Tibial artery (tissue), 4 donors: ENCODE measurements around the gene PCBP1.
"Not testable (repeated sequence)": the region's sequence is repeated elsewhere in the genome, so short reads cannot be mapped to it uniquely, and the experiment has no call there.

Source experiments
- DNase-seq, 2 donors: peaks; one replicate each; pipeline ENCODE4 v3.0.0-alpha.2; 2019
- H3K27ac ChIP-seq, 2 donors: fragments of 200-600 bp; sonication (generic) in 1 of 2; 1 replicate in 1 of 2; 2 replicates in 1 of 2; pipeline ENCODE4 v1.5.1; 2018 to 2019; ENCODE audit warnings: mild to moderate bottlenecking in 1 of 2
- H3K27me3 ChIP-seq, 2 donors: fragments of 200-600 bp; sonication (generic) in 1 of 2; one replicate each; pipeline versions ENCODE4 v1.5.1 to v1.6.0; 2016 to 2019
- H3K36me3 ChIP-seq, 3 donors: fragments of 200-600 bp; sonication (generic) in 2 of 3; one replicate each; pipeline ENCODE4 v1.5.1; 2016 to 2019; ENCODE audit warnings: mild to moderate bottlenecking in 2 of 3
- H3K4me1 ChIP-seq, 4 donors: fragments of 200-600 bp; sonication (generic) in 2 of 4; 1 replicate in 3 of 4; 2 replicates in 1 of 4; pipeline ENCODE4 v1.5.1; 2016 to 2019
- H3K4me3 ChIP-seq, 2 donors: fragments of 200-600 bp; sonication (generic) in 1 of 2; 1 replicate in 1 of 2; 2 replicates in 1 of 2; pipeline ENCODE4 v1.5.1; 2018 to 2019; ENCODE audit warnings: mild to moderate bottlenecking in 2 of 2
- H3K9me3 ChIP-seq, 3 donors: fragments of 200-600 bp; sonication (generic) in 1 of 3; one replicate each; pipeline ENCODE4 v1.5.1; 2016 to 2019
- CTCF ChIP-seq, 2 experiments: fragments of 200-600 bp in 1 of 2; fragments of 450-650 bp in 1 of 2; IDR thresholded peaks; one replicate each; pipeline ENCODE4 v1.5.1; 2017 to 2019; ENCODE audit warnings: antibody characterized with exemption in 2 of 2, mild to moderate bottlenecking in 1 of 2, moderate library complexity in 1 of 2
- intact Hi-C: fragments of 100-400 bp; cut with DNase I; formaldehyde crosslinking; loops from one replicate; pipeline ENCODE4 v1.15.0; 2023; ENCODE audit warnings: low total_unique reads

Gene PCBP1

GRCh38 chr2:70128005-70128404, 40.7 kb downstream of the PCBP1 start:
- no peak for DNase-seq
- peaks cover 0 to 39% (median 31%) of the 10 kb centered on the region in 4 donors for H3K4me1 ChIP-seq
- H3K27me3 ChIP-seq, result no peaks in the 10 kb centered on the region
- intact Hi-C loops, result no loop called here
- H3K36me3 ChIP-seq, result no peaks in the 10 kb centered on the region
- no peaks in the 10 kb centered on the region for H3K9me3 ChIP-seq
- TF ChIP-seq CTCF (IDR thresholded peaks at IDR 0.05), result no peak
- no peak overlapping the region for H3K27ac ChIP-seq
- H3K4me3 ChIP-seq, result no peak overlapping the region

- H3K9me3 ChIP-seq, H3K27me3 ChIP-seq, H3K36me3 ChIP-seq, intact Hi-C loops, DNase-seq: not testable (repeated sequence)
- H3K4me3 ChIP-seq, result peak overlapping the region; percentile 45 to 53
- H3K27ac ChIP-seq, result peak overlapping the region; percentile 87 to 90
- H3K4me1 ChIP-seq, result peaks cover 0 to 52% (median 42%) of the 10 kb centered on the region in 4 donors
These were observed 44.3 kb downstream of the PCBP1 start for GRCh38 chr2:70131344-70132143.

DNA sequence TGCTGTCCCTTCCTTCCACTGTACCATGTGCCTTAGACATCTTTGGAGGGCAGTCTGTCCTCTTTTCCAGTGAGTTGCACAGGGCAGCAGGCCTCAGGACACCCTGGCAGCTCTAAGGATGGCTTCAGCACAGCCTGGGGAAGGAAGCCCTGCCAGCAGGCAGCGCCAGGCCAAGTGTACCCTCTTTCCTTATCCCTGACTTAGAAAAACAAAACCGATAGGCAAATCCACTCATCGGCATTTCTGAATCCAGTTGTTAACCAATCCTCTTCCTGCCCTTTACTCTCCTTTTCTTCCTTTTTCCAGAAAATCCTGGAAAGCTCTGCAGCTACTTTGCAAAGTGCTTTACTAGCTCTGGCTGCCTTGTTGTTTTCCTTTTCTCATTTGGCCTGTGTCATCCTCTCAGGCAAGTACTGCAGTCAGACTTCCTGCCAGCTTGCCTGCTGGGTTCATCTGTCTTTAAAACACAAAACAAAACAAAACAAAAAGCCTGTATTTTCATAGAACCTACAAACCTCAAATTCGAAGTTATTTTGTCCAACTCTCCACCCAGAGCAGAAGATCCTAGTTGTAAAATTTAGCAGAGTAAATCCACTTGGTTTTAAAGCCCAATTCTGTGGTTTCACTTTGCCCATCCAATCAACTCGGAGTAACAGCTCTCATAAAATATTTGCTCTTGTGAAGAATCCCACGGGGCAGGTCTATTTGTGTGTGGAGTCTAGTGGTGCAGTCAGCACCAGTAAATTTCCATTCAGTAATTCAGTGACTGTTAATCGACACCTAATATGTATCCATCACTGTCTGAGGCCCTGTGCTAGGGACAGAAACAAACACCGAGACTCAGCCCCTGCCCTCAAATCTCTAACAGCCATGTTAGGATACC, 45.2 kb downstream of the PCBP1 start:
- DNase-seq, result peak; percentile 68 to 85
- peak overlapping the region; percentile 87 to 90 for H3K27ac ChIP-seq
- TF ChIP-seq CTCF (IDR thresholded peaks at IDR 0.05), result no peak
- no peaks in the 10 kb centered on the region for H3K9me3 ChIP-seq
- peaks cover 0 to 57% (median 43%) of the 10 kb centered on the region in 4 donors for H3K4me1 ChIP-seq
- no peaks in the 10 kb centered on the region for H3K36me3 ChIP-seq
- peak overlapping the region; percentile 45 to 53 for H3K4me3 ChIP-seq
- intact Hi-C loops, result no loop called here
- H3K27me3 ChIP-seq, result no peaks in the 10 kb centered on the region

DNA sequence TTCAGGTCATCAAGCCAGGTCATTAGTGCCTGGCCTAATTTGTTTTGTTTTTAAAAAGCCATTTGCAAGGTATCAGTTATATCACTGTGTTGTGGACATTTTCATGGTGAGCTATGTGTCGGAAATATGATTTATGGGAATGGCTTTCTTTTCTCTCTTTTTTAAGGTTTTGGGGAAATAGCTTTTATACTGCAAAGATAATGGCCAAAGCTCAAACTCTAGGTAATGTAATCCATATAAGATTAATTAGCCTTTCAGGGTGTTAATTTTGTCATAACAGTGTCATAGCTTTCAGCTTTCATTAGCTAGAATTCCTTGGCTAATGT, 45.8 kb downstream of the PCBP1 start:
- Histone ChIP-seq H3K9me3 (no peaks in the 10 kb centered on the region), H3K4me1 (peaks cover 0 to 57% (median 43%) of the 10 kb centered on the region in 4 donors), H3K36me3 (no peaks in the 10 kb centered on the region), H3K27me3 (no peaks in the 10 kb centered on the region), H3K4me3 (peak overlapping the region; percentile 45 to 53), H3K27ac (peak overlapping the region; percentile 87 to 90)
- TF ChIP-seq CTCF (IDR thresholded peaks at IDR 0.05), result no peak
- no peak for DNase-seq
- intact Hi-C loops, result no loop called here

- DNase-seq, result no peak
- no peaks in the 10 kb centered on the region for H3K36me3 ChIP-seq
- H3K4me3 ChIP-seq, result no peak overlapping the region
- no peaks in the 10 kb centered on the region for H3K9me3 ChIP-seq
- TF ChIP-seq CTCF (IDR thresholded peaks at IDR 0.05), result no peak
- H3K27me3 ChIP-seq, result no peaks in the 10 kb centered on the region
- intact Hi-C loops, result no loop called here
- H3K4me1 ChIP-seq, result peaks cover 0 to 57% (median 43%) of the 10 kb centered on the region in 4 donors
- peak overlapping the region; percentile 87 to 90 for H3K27ac ChIP-seq
These were observed 46.4 kb downstream of the PCBP1 start for GRCh38 chr2:70133491-70134322.

DNA sequence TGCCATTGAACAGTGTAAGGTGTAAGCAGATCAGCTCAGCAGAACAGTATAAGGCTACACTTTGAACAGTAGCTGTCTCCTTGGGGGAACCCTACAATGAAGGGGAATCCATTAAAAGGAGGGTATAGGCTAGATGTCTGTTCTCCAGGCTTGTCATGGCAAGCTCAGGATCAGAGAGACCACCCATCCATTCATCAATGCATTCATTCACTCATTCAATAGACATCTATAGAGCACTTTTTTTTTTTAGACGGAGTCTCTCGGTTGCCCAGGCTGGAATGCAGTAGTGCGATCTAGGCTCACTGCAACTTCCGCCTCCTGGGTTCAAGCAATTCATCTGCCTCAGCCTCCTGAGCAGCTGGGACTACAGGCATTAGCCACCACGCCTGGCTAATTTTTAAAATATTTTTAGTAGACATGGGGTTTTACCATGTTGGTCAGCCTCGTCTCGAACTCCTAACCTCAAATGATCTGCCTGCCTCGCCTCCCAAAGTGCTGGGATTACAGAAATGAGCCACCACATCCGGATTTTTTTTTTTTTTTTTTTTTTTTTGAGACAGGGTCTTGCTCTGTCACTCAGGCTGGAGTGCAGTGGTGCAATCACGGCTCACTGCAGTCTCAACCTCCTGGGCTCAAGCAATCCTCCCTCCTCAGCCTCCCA, 47.2 kb downstream of the PCBP1 start:
- H3K4me3 ChIP-seq, H3K36me3 ChIP-seq, DNase-seq, H3K27me3 ChIP-seq, intact Hi-C loops, H3K9me3 ChIP-seq: not testable (repeated sequence)
- H3K27ac ChIP-seq, result peak overlapping the region; percentile 87 to 90
- peaks cover 0 to 57% (median 43%) of the 10 kb centered on the region in 4 donors for H3K4me1 ChIP-seq
